ENCODE data around the gene VPS51. TPM values are rescaled to one million over a fixed set of nuclear protein-coding genes. Genes with fewer than 3 reads are reported as not detected.

Gene VPS51
- total and polyA plus RNA-seq, 2 experiments from 2014 or later, result 45.3 to 450 TPM

DNA sequence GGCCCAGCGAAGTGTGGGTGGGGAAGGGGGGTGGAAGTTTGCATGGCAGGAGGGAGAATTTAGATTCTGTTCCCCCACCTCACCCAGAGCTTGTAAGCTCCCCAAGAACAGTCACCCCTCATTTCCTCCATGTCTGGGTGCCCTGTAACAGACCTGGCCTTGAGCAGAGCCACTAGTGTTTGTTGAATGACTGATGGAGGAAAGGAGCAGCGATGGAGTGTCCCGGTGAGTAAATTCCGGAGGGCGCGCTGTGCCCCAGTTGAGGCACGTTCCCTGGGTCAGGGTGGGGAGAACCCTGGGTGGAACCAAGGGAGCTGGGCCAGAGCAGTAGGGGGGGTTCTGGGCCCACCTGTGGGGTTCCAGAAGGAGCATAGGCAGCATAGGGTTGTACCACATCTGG, 38.5 kb upstream of the VPS51 start:
- no peaks in the 10 kb centered on the region for H3K4me1 ChIP-seq (ENCODE audit: insufficient read depth)
- no peak for DNase-seq (ENCODE audit: low spot score)
- no peaks in the 10 kb centered on the region for H3K27me3 ChIP-seq (ENCODE audit: insufficient read depth)
- no peaks in the 10 kb centered on the region for H3F3A ChIP-seq (replicated peaks; ENCODE audit: low read depth)
- H3K36me3 ChIP-seq (ENCODE audit: insufficient read depth), result no peaks in the 10 kb centered on the region
- no peak overlapping the region for H3K4me2 ChIP-seq
- Mint-ChIP-seq H3K27me3 (ENCODE audit: insufficient read depth, low read depth, poor library complexity) (peaks cover 9% of the 10 kb centered on the region), H3K27ac (no peak overlapping the region), H3K36me3 (ENCODE audit: low read depth) (no peaks in the 10 kb centered on the region), H3K4me3 (no peak overlapping the region), H3K4me1 (peaks cover 2% of the 10 kb centered on the region), H3K9me3 (no peaks in the 10 kb centered on the region)
- no peak for ATAC-seq
- H4K20me1 ChIP-seq (replicated peaks; ENCODE audit: insufficient read depth), result no peaks in the 10 kb centered on the region
- H3K9me2 ChIP-seq (ENCODE audit: insufficient read depth), result no peaks in the 10 kb centered on the region
- TF ChIP-seq CREB1 (CRISPR knock-in tag; IDR thresholded peaks at IDR 0.05; ENCODE audit: low read depth), result no peak
- TF ChIP-seq, protein P1, sequence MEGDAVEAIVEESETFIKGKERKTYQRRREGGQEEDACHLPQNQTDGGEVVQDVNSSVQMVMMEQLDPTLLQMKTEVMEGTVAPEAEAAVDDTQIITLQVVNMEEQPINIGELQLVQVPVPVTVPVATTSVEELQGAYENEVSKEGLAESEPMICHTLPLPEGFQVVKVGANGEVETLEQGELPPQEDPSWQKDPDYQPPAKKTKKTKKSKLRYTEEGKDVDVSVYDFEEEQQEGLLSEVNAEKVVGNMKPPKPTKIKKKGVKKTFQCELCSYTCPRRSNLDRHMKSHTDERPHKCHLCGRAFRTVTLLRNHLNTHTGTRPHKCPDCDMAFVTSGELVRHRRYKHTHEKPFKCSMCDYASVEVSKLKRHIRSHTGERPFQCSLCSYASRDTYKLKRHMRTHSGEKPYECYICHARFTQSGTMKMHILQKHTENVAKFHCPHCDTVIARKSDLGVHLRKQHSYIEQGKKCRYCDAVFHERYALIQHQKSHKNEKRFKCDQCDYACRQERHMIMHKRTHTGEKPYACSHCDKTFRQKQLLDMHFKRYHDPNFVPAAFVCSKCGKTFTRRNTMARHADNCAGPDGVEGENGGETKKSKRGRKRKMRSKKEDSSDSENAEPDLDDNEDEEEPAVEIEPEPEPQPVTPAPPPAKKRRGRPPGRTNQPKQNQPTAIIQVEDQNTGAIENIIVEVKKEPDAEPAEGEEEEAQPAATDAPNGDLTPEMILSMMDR (conservative IDR thresholded peaks at IDR 0.05; ENCODE audit: low read depth in 2 of 2), result no peak
- no peak for TF ChIP-seq STAT1 (IDR thresholded peaks at IDR 0.05; ENCODE audit: unreplicated experiment)
- TF ChIP-seq ZNF114 (CRISPR knock-in tag; IDR thresholded peaks at IDR 0.05), result no peak
- TF ChIP-seq POLR2AphosphoS5 (IDR thresholded peaks at IDR 0.05; ENCODE audit: low read depth), result no peak
- no peak for TF ChIP-seq ZNF331 (CRISPR knock-in tag; IDR thresholded peaks at IDR 0.05; ENCODE audit: low read depth)
- TF ChIP-seq NANOG (IDR thresholded peaks at IDR 0.05; ENCODE audit: borderline replicate concordance), result no peak
- no peak for TF ChIP-seq JUNB (IDR thresholded peaks at IDR 0.05; ENCODE audit: unreplicated experiment)
- TF ChIP-seq EZH2phosphoT487 (IDR thresholded peaks at IDR 0.05; ENCODE audit: unreplicated experiment), result no peak
- no peak for TF ChIP-seq EZH2 (IDR thresholded peaks at IDR 0.05; ENCODE audit: low read depth, unreplicated experiment)
- TF ChIP-seq, protein P2, sequence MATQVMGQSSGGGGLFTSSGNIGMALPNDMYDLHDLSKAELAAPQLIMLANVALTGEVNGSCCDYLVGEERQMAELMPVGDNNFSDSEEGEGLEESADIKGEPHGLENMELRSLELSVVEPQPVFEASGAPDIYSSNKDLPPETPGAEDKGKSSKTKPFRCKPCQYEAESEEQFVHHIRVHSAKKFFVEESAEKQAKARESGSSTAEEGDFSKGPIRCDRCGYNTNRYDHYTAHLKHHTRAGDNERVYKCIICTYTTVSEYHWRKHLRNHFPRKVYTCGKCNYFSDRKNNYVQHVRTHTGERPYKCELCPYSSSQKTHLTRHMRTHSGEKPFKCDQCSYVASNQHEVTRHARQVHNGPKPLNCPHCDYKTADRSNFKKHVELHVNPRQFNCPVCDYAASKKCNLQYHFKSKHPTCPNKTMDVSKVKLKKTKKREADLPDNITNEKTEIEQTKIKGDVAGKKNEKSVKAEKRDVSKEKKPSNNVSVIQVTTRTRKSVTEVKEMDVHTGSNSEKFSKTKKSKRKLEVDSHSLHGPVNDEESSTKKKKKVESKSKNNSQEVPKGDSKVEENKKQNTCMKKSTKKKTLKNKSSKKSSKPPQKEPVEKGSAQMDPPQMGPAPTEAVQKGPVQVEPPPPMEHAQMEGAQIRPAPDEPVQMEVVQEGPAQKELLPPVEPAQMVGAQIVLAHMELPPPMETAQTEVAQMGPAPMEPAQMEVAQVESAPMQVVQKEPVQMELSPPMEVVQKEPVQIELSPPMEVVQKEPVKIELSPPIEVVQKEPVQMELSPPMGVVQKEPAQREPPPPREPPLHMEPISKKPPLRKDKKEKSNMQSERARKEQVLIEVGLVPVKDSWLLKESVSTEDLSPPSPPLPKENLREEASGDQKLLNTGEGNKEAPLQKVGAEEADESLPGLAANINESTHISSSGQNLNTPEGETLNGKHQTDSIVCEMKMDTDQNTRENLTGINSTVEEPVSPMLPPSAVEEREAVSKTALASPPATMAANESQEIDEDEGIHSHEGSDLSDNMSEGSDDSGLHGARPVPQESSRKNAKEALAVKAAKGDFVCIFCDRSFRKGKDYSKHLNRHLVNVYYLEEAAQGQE (IDR thresholded peaks at IDR 0.05; ENCODE audit: unreplicated experiment), result no peak
- TF ChIP-seq ZNF462 (CRISPR knock-in tag; IDR thresholded peaks at IDR 0.05), result no peak
- no peak for TF ChIP-seq ETS1 (IDR thresholded peaks at IDR 0.05)
- H3K79me2 ChIP-seq (replicated peaks; ENCODE audit: insufficient read depth), result no peaks in the 10 kb centered on the region
- no peak overlapping the region for H2AFZ ChIP-seq
- no peak overlapping the region for H3K27ac ChIP-seq (ENCODE audit: low read depth)
- no peak overlapping the region for H3K4me3 ChIP-seq
